HS-5 (cell line): ENCODE data around the gene RNF25.

ENCODE experiments used
- DNase-seq: peaks from one replicate; pipeline ENCODE4 v3.0.0-alpha.2; 2012; ENCODE audit warnings: low read depth

Gene RNF25

DNA sequence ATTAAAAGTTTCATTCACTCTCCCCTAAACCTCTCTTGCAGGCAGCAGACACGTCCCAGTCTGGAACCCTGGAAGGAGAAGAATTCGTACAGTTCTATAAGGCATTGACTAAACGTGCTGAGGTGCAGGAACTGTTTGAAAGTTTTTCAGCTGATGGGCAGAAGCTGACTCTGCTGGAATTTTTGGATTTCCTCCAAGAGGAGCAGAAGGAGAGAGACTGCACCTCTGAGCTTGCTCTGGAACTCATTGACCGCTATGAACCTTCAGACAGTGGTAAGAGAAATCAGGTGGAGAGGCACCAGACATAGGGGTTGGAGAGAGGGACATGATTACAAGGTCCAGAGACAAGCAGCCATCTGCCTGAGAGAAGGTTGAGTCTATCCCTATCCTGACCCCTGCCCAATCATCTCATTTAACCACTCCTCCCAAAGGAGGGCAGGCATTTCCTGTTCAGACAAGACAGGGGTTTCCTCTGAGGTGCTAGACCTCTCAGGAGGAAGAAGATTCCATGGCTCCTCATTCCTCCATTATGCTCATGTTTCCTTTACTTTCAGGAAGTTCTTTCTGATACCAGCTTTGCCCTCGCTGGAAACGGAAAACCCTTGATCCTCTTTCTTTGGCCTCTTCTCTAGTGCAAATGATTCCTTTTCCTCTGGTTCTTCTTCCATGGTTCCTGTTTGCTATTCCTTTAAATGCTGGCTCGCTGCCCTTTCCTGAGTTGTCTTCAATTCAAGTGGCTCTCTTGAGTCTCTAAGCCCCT lies 49.0 kb downstream of the RNF25 start:
- DNase-seq = no peak

DNA sequence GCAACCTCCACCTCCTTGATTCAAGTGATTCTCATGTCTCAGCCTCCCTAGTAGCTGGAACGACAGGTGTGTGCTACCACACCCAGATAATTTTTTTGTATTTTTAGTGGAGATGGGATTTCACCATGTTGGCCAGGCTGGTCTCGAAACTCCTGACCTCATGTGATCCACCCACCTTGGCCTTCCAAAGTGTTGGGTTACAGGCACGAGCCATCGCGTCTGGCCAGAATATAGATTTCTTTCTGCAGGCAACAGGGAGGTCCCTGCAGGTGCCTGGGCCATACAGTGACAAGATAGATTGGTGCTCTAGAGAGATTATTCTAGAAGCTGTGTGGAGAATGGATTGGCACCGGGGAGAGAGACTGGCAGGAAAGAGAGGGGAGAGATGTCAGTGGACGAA lies 50.8 kb downstream of the RNF25 start:
- DNase-seq = no peak

DNA sequence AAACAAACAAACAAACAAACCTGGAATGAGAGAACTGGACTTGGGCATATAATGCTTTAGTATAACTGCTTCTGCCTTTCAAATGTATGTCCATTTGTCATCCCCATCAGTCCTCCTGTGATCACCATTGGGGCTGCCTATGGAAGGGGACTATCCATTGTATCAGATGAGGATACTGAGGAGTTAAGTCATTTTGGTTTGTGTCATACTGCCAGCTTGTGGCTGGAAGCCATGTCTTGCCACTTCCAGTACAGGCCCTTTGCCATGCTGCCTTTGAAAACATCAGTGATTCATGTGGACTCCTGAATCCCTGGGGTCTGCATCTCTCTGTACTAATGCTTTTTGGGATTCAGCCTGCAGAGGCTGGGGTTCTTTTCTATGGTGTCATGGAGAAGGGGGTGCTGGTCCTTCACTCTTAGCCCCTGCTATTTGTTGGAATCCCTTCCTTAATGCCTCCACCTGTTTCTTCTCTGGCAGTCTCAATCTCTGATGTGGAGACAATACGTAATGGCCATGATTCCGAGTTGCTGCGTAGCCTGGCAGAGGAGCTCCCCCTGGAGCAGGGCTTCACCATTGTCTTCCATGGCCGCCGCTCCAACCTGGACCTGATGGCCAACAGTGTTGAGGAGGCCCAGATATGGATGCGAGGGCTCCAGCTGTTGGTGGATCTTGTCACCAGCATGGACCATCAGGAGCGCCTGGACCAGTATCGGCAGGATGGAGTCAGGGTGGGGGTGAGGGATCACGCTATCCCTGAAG lies 53.5 kb downstream of the RNF25 start:
- no peak for DNase-seq

DNA sequence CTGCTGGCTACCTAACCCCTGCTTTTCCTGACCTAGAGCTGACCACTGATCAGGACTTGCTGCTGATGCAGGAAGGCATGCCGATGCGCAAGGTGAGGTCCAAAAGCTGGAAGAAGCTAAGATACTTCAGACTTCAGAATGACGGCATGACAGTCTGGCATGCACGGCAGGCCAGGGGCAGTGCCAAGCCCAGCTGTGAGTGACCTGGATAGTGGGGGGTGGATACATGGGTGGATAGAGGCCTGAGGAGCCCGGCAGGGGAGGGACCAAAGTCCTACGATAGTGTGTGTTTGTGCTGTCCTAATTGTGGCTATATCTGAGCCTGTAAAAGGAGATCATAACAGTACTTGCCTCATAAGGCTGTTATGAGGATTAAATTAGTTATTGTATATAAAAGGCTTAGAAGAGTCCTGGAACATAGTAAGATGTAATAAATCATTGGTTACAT lies 55.9 kb downstream of the RNF25 start:
- DNase-seq = no peak
